Esophagus (tissue), 2 donors: ENCODE results near the gene BAAT. TPM values are rescaled to one million over a fixed set of nuclear protein-coding genes. Genes with fewer than 3 reads are reported as not detected.
"Not testable (repeated sequence)": the region's sequence is repeated elsewhere in the genome, so short reads cannot be mapped to it uniquely, and the experiment has no call there.

Source experiments
- H3K27ac ChIP-seq, 2 donors: one replicate each; pipeline ENCODE4 v1.5.1; 2013; ENCODE audit warnings: low read depth in 2 of 2, mild to moderate bottlenecking in 2 of 2, inconsistent platforms in 1 of 2, low read length in 1 of 2, moderate library complexity in 1 of 2
- H3K27me3 ChIP-seq, 2 donors: one replicate each; pipeline ENCODE4 v1.6.1; 2013; ENCODE audit warnings: low read length in 2 of 2, control low read depth in 1 of 2, mild to moderate bottlenecking in 1 of 2; ENCODE audit not compliant: insufficient read depth in 2 of 2, control insufficient read depth in 1 of 2
- H3K36me3 ChIP-seq, 2 donors: one replicate each; pipeline ENCODE4 v1.6.1; 2013; ENCODE audit warnings: low read length in 1 of 2; ENCODE audit not compliant: control insufficient read depth in 2 of 2, insufficient read depth in 2 of 2
- H3K4me1 ChIP-seq, 2 donors: one replicate each; pipeline ENCODE4 v1.6.1; 2013; ENCODE audit warnings: low read length in 1 of 2; ENCODE audit not compliant: control insufficient read depth in 2 of 2, insufficient read depth in 2 of 2
- H3K4me3 ChIP-seq, 2 donors: one replicate each; pipeline ENCODE4 v1.5.1; 2013; ENCODE audit warnings: low read length in 2 of 2, mild to moderate bottlenecking in 2 of 2, low read depth in 1 of 2, moderate library complexity in 1 of 2
- H3K9me3 ChIP-seq, 2 donors: one replicate each; pipeline ENCODE4 v1.6.1; 2013; ENCODE audit warnings: mild to moderate bottlenecking in 2 of 2, low read depth in 1 of 2, low read length in 1 of 2, moderate library complexity in 1 of 2; ENCODE audit not compliant: control insufficient read depth in 2 of 2, insufficient read depth in 1 of 2
- WGBS, 2 donors: extraction: QIAGEN DNeasy Blood & Tissue Kit; methylation state at CpG; one replicate each; pipeline ENCODE4 v1.1.7; 2013; 5-methylcytosine and 5-hydroxymethylcytosine counted together
- polyA plus RNA-seq, 2 donors: library from polyadenylated mRNA; stranded (reverse); fragments of 200-250 nt; gene quantifications; one replicate each; pipeline ENCODE4 v1.2.3, GENCODE V29; 2013
- donor health status: healthy with polysubstance abuse.
- donor health status: Bipolar disorder and iron deficiency.

BAAT gene
- polyA plus RNA-seq = under 1 TPM in 1 of 2 donors, not detected in 1; 0.01 TPM

- not testable (repeated sequence) for H3K27ac ChIP-seq, H3K36me3 ChIP-seq, H3K4me1 ChIP-seq, H3K9me3 ChIP-seq, H3K4me3 ChIP-seq, H3K27me3 ChIP-seq
- WGBS, 2 donors = 96% methylated on average over 11 of the region's 11 CpGs
Observed at GRCh38 chr9:101384873-101385536, at the start of gene BAAT. TSS of gene BAAT (minus strand) at chr9:101385006. CDS start at chr9:101371404, 13,602 bp downstream.

DNA sequence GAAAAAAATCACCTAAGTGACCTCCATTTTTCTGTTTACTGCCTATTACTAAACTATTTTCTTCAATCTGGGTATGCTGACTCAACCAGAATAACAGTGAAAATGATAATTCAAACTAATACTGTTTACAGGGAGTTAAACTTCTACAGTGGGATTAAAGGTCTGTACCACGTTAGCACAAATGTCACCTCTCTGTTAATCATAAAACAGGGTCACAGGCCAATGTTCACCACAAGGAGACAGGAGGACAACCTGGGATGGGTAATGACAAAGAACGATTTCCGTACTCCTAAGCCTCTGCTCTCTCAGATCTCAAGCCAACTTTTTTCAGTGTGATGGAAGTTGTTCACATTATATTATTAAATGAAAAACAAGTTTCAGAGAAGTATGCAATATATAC lies 48.4 kb upstream of the BAAT start:
- H3K4me1 ChIP-seq = no peaks in the 10 kb centered on the region
- 52 to 55% methylated on average over 3 of the region's 3 CpGs for WGBS, 2 donors
- H3K36me3 ChIP-seq = no peaks in the 10 kb centered on the region
- no peaks in the 10 kb centered on the region for H3K27me3 ChIP-seq
- H3K9me3 ChIP-seq = no peaks in the 10 kb centered on the region
- H3K27ac ChIP-seq = no peak overlapping the region
- H3K4me3 ChIP-seq = no peak overlapping the region

DNA sequence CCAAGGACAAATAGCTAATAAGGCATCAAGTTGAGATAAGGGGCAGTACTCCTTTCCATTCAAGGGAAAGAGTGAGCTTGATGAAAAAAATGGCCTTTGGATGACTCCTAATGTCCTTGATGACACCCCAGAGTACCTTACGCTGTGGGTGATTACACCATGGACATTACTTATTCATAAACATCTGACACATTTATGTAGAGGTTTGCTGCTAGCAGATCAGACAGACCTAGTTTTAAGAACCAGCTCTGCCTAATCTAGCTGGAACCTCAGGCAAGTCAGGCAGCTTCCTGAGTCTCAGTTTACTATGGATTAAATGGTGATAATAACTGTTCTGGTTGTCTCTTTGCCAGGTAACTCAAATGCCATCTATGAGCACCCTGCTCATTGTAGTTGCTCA lies 47.9 kb upstream of the BAAT start:
- Histone ChIP-seq H3K4me1 (no peaks in the 10 kb centered on the region), H3K27ac (no peak overlapping the region), H3K36me3 (no peaks in the 10 kb centered on the region), H3K9me3 (no peaks in the 10 kb centered on the region), H3K4me3 (no peak overlapping the region), H3K27me3 (no peaks in the 10 kb centered on the region)
- 86 to 88% methylated on average over 1 of the region's 1 CpG for WGBS, 2 donors

DNA sequence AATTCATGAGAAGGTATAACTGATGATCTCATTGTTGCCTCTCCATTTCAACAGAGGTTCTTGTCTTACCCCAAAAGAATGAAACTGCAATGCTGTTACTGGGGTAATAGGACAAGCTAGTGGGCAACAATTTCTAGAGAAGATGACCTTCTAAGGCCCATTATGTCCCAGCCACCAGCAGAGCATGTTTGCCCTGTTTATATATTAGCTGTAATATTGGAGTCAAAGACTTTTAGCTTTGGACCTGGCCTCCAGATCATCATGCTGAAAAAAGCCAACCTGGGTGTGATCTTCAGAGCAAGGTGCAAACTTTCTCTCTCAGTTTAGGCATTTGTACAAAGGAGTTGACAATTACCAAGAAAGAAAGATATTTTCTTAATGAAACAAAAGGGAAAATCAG lies 47.4 kb upstream of the BAAT start:
- no peak overlapping the region for H3K27ac ChIP-seq
- H3K4me3 ChIP-seq = no peak overlapping the region
- H3K9me3 ChIP-seq = no peaks in the 10 kb centered on the region
- H3K4me1 ChIP-seq = no peaks in the 10 kb centered on the region
- no peaks in the 10 kb centered on the region for H3K27me3 ChIP-seq
- no peaks in the 10 kb centered on the region for H3K36me3 ChIP-seq

DNA sequence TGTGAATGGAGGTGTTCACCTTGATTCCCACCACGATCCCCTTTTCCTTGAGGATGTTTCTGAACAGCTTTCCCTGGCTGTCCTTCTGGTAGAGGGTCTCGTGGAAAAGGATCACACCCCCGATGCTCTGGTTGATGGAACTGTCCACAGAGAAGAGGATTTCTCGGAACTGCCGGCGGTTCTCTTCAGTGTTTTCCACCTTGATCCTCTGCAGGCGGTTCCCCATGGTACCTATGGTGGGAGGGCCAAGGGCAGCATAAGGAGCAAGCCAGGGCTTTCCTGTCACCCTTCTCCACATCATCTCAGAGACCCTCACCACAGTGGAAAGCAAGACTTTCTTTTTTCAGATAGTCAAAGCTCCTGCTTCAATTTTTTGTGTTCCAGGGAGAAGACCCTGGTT lies 44.9 kb upstream of the BAAT start:
- H3K27me3 ChIP-seq = no peaks in the 10 kb centered on the region
- 90 to 92% methylated on average over 7 of the region's 7 CpGs for WGBS, 2 donors
- H3K4me1 ChIP-seq = no peaks in the 10 kb centered on the region
- H3K36me3 ChIP-seq = no peaks in the 10 kb centered on the region
- no peak overlapping the region for H3K27ac ChIP-seq
- H3K9me3 ChIP-seq = no peaks in the 10 kb centered on the region
- no peak overlapping the region for H3K4me3 ChIP-seq

DNA sequence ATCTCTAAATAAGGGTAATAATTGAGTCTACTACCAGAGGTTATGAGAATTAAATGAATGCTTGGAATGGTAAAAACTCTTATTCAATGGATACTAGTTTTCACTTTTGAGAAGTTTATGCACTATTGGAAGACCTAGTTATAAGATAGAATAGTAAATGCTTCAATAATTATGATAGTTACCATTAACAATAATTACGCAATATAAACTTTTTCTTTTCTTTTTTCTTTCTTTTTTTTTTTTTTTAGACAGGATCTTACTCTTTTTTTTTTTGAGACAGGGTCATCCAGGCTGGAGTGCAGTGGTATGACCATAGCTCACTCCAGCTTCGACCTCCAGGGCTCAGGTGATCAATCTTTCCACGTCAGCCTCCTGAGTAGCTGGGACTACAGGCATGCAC lies 44.1 kb upstream of the BAAT start:
- Histone ChIP-seq H3K27me3 (no peaks in the 10 kb centered on the region), H3K27ac (no peak overlapping the region), H3K9me3 (no peaks in the 10 kb centered on the region), H3K36me3 (no peaks in the 10 kb centered on the region), H3K4me1 (no peaks in the 10 kb centered on the region), H3K4me3 (no peak overlapping the region)
- WGBS, 2 donors = 57 to 73% methylated on average over 3 of the region's 3 CpGs

GRCh38 chr9:101427957-101428655 lies 43.3 kb upstream of the BAAT start:
- H3K36me3 ChIP-seq = no peaks in the 10 kb centered on the region
- no peak overlapping the region for H3K27ac ChIP-seq
- 78 to 83% methylated on average over 3 of the region's 3 CpGs for WGBS, 2 donors
- no peaks in the 10 kb centered on the region for H3K9me3 ChIP-seq
- H3K4me1 ChIP-seq = no peaks in the 10 kb centered on the region
- H3K4me3 ChIP-seq = no peak overlapping the region
- H3K27me3 ChIP-seq = no peaks in the 10 kb centered on the region

DNA sequence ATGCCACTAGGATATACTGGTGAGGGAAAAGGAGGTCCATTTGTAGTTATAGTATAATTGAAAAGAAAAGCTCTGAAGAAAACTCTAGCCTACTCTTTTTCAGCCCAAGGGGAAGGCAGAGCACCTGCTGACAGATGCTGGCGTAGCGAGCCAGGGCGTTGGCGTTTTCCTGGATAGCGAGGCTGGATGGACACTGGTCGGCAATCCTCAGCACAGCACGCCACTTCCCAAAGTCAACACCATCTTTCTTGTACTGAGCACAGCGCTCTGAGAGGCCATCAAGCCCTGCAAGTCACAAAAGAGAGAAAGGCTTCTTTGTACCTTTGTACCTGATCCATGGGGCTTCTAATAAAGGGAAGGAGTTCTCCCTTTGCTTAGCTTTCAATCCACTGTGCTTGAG lies 42.6 kb upstream of the BAAT start:
- Histone ChIP-seq H3K4me3 (no peak overlapping the region), H3K27ac (no peak overlapping the region), H3K4me1 (no peaks in the 10 kb centered on the region), H3K9me3 (no peaks in the 10 kb centered on the region), H3K36me3 (no peaks in the 10 kb centered on the region), H3K27me3 (no peaks in the 10 kb centered on the region)
- WGBS, 2 donors = 91 to 93% methylated on average over 8 of the region's 8 CpGs

DNA sequence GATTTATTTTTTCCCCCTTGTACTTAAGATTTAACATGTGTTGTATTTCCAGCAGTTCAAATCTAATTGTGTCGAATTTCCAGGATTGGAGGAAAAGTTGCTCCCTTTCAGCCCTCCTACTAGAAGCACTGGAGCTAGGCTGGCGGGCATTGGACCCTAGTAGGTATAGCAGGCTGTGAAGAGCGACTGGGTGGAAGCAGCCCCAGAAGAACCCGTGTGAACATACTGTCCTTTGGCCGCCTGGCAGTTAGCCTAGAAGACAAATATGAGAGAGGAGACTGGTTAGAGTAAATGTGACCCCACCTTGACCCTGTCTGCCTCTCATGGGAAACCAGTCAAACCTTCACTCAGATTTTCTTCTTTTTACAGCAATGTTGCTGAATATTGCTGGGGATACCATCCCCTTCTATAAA lies 36.9 kb upstream of the BAAT start:
- H3K9me3 ChIP-seq = no peaks in the 10 kb centered on the region
- no peaks in the 10 kb centered on the region for H3K4me1 ChIP-seq
- H3K27ac ChIP-seq = no peak overlapping the region
- H3K4me3 ChIP-seq = no peak overlapping the region
- H3K27me3 ChIP-seq = no peaks in the 10 kb centered on the region
- H3K36me3 ChIP-seq = no peaks in the 10 kb centered on the region
- WGBS, 2 donors = 72 to 78% methylated on average over 5 of the region's 5 CpGs

DNA sequence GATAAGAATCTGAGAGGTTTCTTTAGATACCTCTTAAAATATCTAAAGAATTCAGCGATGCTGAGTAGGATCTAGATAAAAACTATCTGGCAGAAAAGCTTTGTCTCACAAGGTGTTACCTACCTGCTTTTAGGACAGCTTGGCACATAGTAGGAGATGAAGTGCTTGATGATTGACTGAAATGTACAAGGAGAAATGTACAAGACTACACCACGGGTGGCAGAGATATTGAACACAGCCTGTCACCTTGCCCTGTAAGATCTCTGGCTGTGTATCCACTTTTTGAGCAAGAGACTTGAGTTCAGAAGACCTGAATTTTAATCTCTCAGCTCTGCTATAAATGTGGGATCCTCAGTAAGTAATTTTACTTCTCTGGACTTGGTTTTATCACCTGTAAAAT lies 35.1 kb upstream of the BAAT start:
- peaks cover 0 to 3% of the 10 kb centered on the region in 2 donors for H3K9me3 ChIP-seq
- no peaks in the 10 kb centered on the region for H3K27me3 ChIP-seq
- WGBS, 2 donors = 82 to 88% methylated on average over 2 of the region's 2 CpGs

More for the DNA sequence above, 35.1 kb upstream of the BAAT start:
- Histone ChIP-seq H3K4me1 (no peaks in the 10 kb centered on the region), H3K4me3 (no peak overlapping the region), H3K27ac (no peak overlapping the region), H3K36me3 (no peaks in the 10 kb centered on the region)
